ENCODE measurements around the gene CSNK1G2. TPM values are rescaled to one million over a fixed set of nuclear protein-coding genes. Genes with fewer than 3 reads are reported as not detected.

The CSNK1G2 gene
- total and polyA plus RNA-seq, 2 of the 13 experiments (the other 11 are each of a cell fraction or from before 2014, with no cell fraction given), result 53.8 to 72.5 TPM

DNA sequence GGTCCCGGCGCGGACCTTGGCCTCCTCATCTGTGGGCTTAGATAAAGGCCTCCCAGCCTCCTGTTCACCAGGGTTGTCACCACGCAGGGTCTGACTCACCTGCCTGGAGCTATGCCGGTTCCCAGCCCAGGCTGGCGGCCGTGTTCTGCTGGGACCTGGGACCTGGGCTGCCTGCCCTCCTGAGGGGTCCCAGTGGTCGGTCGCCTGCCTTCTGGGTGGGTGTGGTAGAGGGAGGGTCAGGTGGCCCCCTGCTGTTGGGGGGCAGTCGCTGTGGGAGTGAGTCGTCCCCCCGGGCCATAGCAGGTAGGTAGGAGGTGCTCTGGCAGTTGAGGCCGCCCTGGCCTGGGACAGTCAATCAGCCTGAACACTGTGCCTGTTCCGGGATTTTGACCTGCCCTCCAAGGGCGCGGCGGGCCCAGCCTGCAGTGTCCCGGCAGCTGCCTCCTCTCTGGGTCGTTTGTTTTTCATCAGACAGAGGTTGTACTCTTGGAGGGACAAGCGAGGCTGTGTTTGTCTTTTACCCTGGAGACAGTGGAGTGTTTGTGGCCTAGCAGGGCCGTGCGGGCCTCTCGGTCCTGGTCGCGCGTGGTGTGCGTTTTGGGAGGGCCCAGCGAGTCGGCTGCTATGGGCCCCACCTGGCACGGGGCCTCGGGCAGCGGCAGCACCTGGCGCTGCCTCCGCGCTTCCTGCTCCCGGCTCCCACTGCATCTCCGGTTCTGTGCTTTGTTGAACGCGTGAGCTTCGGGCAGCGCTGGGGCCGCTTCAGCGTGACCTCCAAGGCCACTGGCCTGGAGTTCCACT is 33.2 kb upstream of the CSNK1G2 start (continued):
- TF ChIP-seq RBFOX2 (IDR thresholded peaks at IDR 0.05; ENCODE audit: low read depth, low read length) (peak; percentile 73), CHD4 (IDR thresholded peaks at IDR 0.05; ENCODE audit: borderline replicate concordance, low read length) (no peak; the same call in 1 of the 2 replicates), NCOA5 (CRISPR knock-in tag; IDR thresholded peaks at IDR 0.05) (no peak), ZNF746 (CRISPR knock-in tag; IDR thresholded peaks at IDR 0.05) (no peak), GATAD1 (CRISPR knock-in tag; IDR thresholded peaks at IDR 0.05) (no peak), ZNF776 (CRISPR knock-in tag; IDR thresholded peaks at IDR 0.05) (0 out of 2 replicates have a peak, but pooled peaks have one; percentile 52), PTBP1 (IDR thresholded peaks at IDR 0.05; ENCODE audit: low read depth, low read length, poor library complexity, severe bottlenecking) (no peak), DMAP1 (CRISPR knock-in tag; IDR thresholded peaks at IDR 0.05) (peak; percentile 59; the same call in 1 of the 2 replicates), RFX1 (IDR thresholded peaks at IDR 0.05) (no peak), MAF1 (CRISPR knock-in tag; IDR thresholded peaks at IDR 0.05; ENCODE audit: borderline replicate concordance) (peak; percentile 31; the same call in 1 of the 2 replicates), MATR3 (CRISPR knock-in tag; IDR thresholded peaks at IDR 0.05) (0 out of 2 replicates have a peak, but pooled peaks have one; percentile 53), CENPX (CRISPR knock-in tag; IDR thresholded peaks at IDR 0.05) (no peak), ELF1 (CRISPR knock-in tag; IDR thresholded peaks at IDR 0.05) (peak; percentile 59; the same call in 1 of the 2 replicates), FOSL2 (CRISPR knock-in tag; IDR thresholded peaks at IDR 0.05) (peak; percentile 80), MED1 (CRISPR knock-in tag; IDR thresholded peaks at IDR 0.05) (0 out of 2 replicates have a peak, but pooled peaks have one; percentile 0), PRMT3 (CRISPR knock-in tag; IDR thresholded peaks at IDR 0.05; ENCODE audit: borderline replicate concordance, low read depth) (no peak), ZSCAN29 (CRISPR knock-in tag; conservative IDR thresholded peaks at IDR 0.05) (0 out of 2 replicates have a peak, but pooled peaks have one; percentile 20), ZNF143 (CRISPR knock-in tag; IDR thresholded peaks at IDR 0.05) (no peak; the same call in 1 of the 2 replicates), GATA4 (IDR thresholded peaks at IDR 0.05; ENCODE audit: borderline replicate concordance, low read depth) (no peak), ZNF564 (CRISPR knock-in tag; IDR thresholded peaks at IDR 0.05) (no peak), NFRKB (IDR thresholded peaks at IDR 0.05) (no peak)
- TF ChIP-seq, protein P1, sequence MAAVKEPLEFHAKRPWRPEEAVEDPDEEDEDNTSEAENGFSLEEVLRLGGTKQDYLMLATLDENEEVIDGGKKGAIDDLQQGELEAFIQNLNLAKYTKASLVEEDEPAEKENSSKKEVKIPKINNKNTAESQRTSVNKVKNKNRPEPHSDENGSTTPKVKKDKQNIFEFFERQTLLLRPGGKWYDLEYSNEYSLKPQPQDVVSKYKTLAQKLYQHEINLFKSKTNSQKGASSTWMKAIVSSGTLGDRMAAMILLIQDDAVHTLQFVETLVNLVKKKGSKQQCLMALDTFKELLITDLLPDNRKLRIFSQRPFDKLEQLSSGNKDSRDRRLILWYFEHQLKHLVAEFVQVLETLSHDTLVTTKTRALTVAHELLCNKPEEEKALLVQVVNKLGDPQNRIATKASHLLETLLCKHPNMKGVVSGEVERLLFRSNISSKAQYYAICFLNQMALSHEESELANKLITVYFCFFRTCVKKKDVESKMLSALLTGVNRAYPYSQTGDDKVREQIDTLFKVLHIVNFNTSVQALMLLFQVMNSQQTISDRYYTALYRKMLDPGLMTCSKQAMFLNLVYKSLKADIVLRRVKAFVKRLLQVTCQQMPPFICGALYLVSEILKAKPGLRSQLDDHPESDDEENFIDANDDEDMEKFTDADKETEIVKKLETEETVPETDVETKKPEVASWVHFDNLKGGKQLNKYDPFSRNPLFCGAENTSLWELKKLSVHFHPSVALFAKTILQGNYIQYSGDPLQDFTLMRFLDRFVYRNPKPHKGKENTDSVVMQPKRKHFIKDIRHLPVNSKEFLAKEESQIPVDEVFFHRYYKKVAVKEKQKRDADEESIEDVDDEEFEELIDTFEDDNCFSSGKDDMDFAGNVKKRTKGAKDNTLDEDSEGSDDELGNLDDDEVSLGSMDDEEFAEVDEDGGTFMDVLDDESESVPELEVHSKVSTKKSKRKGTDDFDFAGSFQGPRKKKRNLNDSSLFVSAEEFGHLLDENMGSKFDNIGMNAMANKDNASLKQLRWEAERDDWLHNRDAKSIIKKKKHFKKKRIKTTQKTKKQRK (IDR thresholded peaks at IDR 0.05; ENCODE audit: low read length), result no peak
- TF ChIP-seq, protein P2, sequence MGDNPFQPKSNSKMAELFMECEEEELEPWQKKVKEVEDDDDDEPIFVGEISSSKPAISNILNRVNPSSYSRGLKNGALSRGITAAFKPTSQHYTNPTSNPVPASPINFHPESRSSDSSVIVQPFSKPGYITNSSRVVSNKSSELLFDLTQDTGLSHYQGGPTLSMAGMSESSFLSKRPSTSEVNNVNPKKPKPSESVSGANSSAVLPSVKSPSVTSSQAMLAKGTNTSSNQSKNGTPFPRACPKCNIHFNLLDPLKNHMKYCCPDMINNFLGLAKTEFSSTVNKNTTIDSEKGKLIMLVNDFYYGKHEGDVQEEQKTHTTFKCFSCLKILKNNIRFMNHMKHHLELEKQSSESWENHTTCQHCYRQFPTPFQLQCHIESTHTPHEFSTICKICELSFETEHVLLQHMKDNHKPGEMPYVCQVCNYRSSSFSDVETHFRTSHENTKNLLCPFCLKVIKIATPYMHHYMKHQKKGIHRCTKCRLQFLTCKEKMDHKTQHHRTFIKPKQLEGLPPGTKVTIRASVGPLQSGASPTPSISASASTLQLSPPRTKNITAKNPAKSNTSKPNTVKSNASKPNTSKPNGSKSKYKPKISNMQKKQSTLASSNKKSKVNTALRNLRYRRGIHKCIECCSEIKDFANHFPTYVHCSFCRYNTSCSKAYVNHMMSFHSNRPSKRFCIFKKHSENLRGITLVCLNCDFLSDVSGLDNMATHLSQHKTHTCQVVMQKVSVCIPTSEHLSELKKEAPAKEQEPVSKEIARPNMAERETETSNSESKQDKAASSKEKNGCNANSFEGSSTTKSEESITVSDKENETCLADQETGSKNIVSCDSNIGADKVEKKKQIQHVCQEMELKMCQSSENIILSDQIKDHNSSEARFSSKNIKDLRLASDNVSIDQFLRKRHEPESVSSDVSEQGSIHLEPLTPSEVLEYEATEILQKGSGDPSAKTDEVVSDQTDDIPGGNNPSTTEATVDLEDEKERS (CRISPR knock-in tag; IDR thresholded peaks at IDR 0.05), result no peak
- TF ChIP-seq, protein P3, sequence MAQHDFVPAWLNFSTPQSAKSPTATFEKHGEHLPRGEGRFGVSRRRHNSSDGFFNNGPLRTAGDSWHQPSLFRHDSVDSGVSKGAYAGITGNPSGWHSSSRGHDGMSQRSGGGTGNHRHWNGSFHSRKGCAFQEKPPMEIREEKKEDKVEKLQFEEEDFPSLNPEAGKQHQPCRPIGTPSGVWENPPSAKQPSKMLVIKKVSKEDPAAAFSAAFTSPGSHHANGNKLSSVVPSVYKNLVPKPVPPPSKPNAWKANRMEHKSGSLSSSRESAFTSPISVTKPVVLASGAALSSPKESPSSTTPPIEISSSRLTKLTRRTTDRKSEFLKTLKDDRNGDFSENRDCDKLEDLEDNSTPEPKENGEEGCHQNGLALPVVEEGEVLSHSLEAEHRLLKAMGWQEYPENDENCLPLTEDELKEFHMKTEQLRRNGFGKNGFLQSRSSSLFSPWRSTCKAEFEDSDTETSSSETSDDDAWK (CRISPR knock-in tag; IDR thresholded peaks at IDR 0.05), result no peak
